Endothelial cell (in vitro differentiated cells): ENCODE data around the gene LETM1. TPM values are rescaled to one million over a fixed set of nuclear protein-coding genes. Genes with fewer than 3 reads are reported as not detected.

ENCODE experiments used
- DNase-seq: peaks from one replicate; pipeline ENCODE4 v3.0.0; 2021; ENCODE audit warnings: low spot score
- H3K27ac Mint-ChIP-seq: one replicate; pipeline ENCODE4 v1.8.0; 2021; ENCODE audit warnings: mixed read lengths, inconsistent platforms; ENCODE audit not compliant: unreplicated experiment
- H3K27me3 Mint-ChIP-seq: one replicate; pipeline ENCODE4 v1.8.0; 2021; ENCODE audit warnings: mild to moderate bottlenecking, moderate library complexity, mixed read lengths, inconsistent platforms; ENCODE audit not compliant: unreplicated experiment
- H3K36me3 Mint-ChIP-seq: one replicate; pipeline ENCODE4 v1.8.0; 2021; ENCODE audit warnings: mild to moderate bottlenecking, low read depth, mixed read lengths, inconsistent platforms; ENCODE audit not compliant: unreplicated experiment
- H3K4me1 Mint-ChIP-seq: one replicate; pipeline ENCODE4 v1.8.0; 2021; ENCODE audit warnings: mild to moderate bottlenecking, mixed read lengths, inconsistent platforms; ENCODE audit not compliant: unreplicated experiment
- H3K4me3 Mint-ChIP-seq: one replicate; pipeline ENCODE4 v1.8.0; 2021; ENCODE audit warnings: mild to moderate bottlenecking, mixed read lengths, inconsistent platforms; ENCODE audit not compliant: unreplicated experiment
- H3K9me3 Mint-ChIP-seq: one replicate; pipeline ENCODE4 v1.8.0; 2021; ENCODE audit warnings: mixed read lengths, inconsistent platforms; ENCODE audit not compliant: unreplicated experiment
- CTCF ChIP-seq: fragments of 200-600 bp; sonication (generic); IDR thresholded peaks from one replicate; pipeline ENCODE4 v1.5.0; 2021; ENCODE audit warnings: antibody characterized with exemption; ENCODE audit not compliant: unreplicated experiment
- total RNA-seq: library from RNA; stranded (reverse); fragmentation: NEBNext Ultra II Directional; extraction: Animal tissue kit (Norgen Biotek cat#: 25700); gene quantifications from one replicate; pipeline ENCODE4 v1.2.1, GENCODE V29; 2021; ENCODE audit not compliant: unreplicated experiment

The LETM1 gene
- total RNA-seq, 1 donor from 2014 or later, result 37.1 TPM

- Mint-ChIP-seq H3K27ac (no peak overlapping the region), H3K36me3 (no peaks in the 10 kb centered on the region), H3K4me1 (no peaks in the 10 kb centered on the region), H3K9me3 (no peaks in the 10 kb centered on the region), H3K4me3 (no peak overlapping the region), H3K27me3 (peaks cover 3% of the 10 kb centered on the region)
- TF ChIP-seq CTCF, result no peak
- no peak for DNase-seq
Measured at GRCh38 chr4:1805493-1806222, 50.3 kb downstream of the LETM1 start.

- H3K9me3 Mint-ChIP-seq, result no peaks in the 10 kb centered on the region
- H3K4me1 Mint-ChIP-seq, result no peaks in the 10 kb centered on the region
- H3K36me3 Mint-ChIP-seq, result no peaks in the 10 kb centered on the region
- no peak overlapping the region for H3K27ac Mint-ChIP-seq
- H3K4me3 Mint-ChIP-seq, result no peak overlapping the region
- DNase-seq, result no peak
- peaks cover 3% of the 10 kb centered on the region for H3K27me3 Mint-ChIP-seq
- no peak for TF ChIP-seq CTCF
Measured at GRCh38 chr4:1804638-1805492, 51.1 kb downstream of the LETM1 start.

DNA sequence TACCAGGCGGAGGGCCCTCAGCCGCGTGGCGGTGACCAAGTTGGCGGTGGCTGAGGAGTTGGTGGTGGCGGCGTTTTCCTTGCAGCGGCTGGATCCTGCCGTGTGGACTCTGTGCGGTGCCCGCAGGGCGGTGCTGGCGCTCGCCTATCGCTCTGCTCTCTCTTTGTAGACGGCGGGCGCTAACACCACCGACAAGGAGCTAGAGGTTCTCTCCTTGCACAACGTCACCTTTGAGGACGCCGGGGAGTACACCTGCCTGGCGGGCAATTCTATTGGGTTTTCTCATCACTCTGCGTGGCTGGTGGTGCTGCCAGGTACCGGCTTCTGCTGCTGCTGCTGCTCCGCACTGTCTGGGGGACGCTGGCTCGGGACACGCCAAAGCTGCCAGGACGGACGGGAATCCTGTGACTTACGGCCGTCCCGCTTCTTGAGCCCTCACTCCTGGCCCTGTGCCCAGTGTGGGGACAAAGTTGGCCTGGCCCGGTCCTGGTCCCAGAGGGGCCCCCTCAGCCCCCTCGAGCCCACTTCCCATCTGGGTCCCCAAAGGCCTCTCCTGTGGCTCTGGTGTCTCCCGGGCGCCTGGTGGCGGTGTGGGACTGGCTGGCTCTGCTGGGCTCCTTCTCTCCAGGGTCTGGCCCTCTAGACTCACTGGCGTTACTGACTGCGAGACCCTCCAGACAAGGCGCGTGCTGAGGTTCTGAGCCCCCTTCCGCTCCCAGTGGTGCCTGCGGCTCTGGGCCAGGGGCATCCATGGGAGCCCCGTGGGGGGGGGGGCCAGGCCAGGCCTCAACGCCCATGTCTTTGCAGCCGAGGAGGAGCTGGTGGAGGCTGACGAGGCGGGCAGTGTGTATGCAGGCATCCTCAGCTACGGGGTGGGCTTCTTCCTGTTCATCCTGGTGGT, 52.2 kb downstream of the LETM1 start:
- no peak for TF ChIP-seq CTCF
- no peak for DNase-seq
- Mint-ChIP-seq H3K4me1 (no peaks in the 10 kb centered on the region), H3K36me3 (peaks cover 1% of the 10 kb centered on the region), H3K27me3 (peaks cover 4% of the 10 kb centered on the region), H3K9me3 (no peaks in the 10 kb centered on the region), H3K4me3 (no peak overlapping the region), H3K27ac (no peak overlapping the region)

GRCh38 chr4:1802720-1803522, 53.0 kb downstream of the LETM1 start:
- DNase-seq, result no peak
- Mint-ChIP-seq H3K9me3 (no peaks in the 10 kb centered on the region), H3K4me1 (no peaks in the 10 kb centered on the region), H3K27me3 (peaks cover 5% of the 10 kb centered on the region), H3K4me3 (no peak overlapping the region), H3K27ac (no peak overlapping the region), H3K36me3 (peaks cover 3% of the 10 kb centered on the region)
- TF ChIP-seq CTCF, result no peak
